ENCODE measurements around the gene SDF2L1.
"Not testable (repeated sequence)": the region's sequence is repeated elsewhere in the genome, so short reads cannot be mapped to it uniquely, and the experiment has no call there.

Gene SDF2L1

DNA sequence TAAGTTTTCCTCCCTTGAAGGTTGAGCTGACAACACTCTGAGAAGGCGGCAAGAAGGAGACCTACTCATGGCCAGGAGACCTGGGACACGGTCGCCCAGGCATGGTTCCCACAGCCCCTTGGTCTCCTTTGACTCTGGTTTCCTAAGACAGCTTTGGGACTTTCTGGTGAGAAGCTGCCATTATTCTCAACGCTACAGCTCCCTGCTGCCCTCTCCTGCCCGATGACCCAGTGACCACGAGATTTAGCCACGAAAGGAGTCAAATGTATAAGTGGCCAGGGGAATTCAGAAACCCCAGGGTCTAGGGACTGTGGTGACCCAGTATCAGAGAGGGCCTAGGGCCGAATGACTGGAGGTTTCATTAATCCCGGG lies 699 bp upstream of the SDF2L1 start:
- Histone ChIP-seq H3K27me3 (ENCODE audit: insufficient read depth, low read length) (no peaks in the 10 kb centered on the region), H2AFZ (ENCODE audit: low read length, unreplicated experiment) (peak overlapping the region; percentile 97), H3K27ac (ENCODE audit: low read depth, low read length) (peak overlapping the region; percentile 12; the same call in 1 of the 2 replicates), H3K79me2 (ENCODE audit: control insufficient read depth, insufficient read depth, low read length, unreplicated experiment) (peaks cover 2% of the 10 kb centered on the region), H3K4me3 (ENCODE audit: low read depth, low read length) (peak overlapping the region; percentile 95), H3K4me1 (ENCODE audit: control insufficient read depth, insufficient read depth, low read length, unreplicated experiment) (no peaks in the 10 kb centered on the region), H3K36me3 (ENCODE audit: insufficient read depth, low read length) (no peaks in the 10 kb centered on the region)

DNA sequence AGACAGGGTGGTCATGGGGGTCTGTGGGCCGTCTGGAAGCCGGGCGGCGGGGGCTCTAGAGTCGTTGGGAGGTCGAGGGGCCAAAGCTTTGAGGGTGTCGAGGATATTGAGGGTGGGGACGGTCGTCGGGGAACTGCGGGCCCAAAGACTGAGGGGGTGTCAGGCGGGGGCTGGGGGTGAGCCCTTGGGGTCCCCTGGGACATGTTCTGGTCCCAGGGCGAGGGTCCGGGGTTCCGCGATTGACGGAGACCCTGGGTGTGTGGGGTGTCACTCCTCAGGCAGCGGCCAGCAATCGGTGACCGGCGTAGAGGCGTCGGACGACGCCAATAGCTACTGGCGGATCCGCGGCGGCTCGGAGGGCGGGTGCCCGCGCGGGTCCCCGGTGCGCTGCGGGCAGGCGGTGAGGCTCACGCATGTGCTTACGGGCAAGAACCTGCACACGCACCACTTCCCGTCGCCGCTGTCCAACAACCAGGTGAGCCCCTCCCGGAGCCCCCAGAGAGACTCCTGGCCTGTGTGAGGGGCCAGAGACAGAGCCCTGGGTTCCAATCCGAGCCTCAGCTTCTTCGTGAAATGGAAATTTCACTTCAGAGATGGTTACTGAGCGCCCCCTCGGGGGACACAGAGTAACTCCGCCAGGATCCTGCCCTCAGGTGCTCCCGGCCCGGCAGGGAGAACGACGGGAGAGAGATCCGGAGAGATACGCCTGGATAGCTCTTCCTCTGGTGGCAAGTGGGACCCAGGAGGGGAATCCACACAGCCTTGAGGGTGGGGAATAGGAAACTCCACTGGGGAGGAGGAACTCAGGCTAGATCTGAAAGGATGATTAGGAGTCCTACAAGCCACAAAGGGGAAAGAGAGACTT lies 714 bp downstream of the SDF2L1 start:
- Histone ChIP-seq H3K36me3 (ENCODE audit: insufficient read depth, low read length) (no peaks in the 10 kb centered on the region), H2AFZ (ENCODE audit: low read length, unreplicated experiment) (peak overlapping the region; percentile 43), H3K27ac (ENCODE audit: low read depth, low read length) (peak overlapping the region; percentile 34; the same call in 1 of the 2 replicates), H3K27me3 (ENCODE audit: insufficient read depth, low read length) (no peaks in the 10 kb centered on the region), H3K79me2 (ENCODE audit: control insufficient read depth, insufficient read depth, low read length, unreplicated experiment) (peaks cover 2% of the 10 kb centered on the region), H3K4me3 (ENCODE audit: low read depth, low read length) (peak overlapping the region; percentile 95), H3K4me1 (ENCODE audit: control insufficient read depth, insufficient read depth, low read length, unreplicated experiment) (no peaks in the 10 kb centered on the region)

DNA sequence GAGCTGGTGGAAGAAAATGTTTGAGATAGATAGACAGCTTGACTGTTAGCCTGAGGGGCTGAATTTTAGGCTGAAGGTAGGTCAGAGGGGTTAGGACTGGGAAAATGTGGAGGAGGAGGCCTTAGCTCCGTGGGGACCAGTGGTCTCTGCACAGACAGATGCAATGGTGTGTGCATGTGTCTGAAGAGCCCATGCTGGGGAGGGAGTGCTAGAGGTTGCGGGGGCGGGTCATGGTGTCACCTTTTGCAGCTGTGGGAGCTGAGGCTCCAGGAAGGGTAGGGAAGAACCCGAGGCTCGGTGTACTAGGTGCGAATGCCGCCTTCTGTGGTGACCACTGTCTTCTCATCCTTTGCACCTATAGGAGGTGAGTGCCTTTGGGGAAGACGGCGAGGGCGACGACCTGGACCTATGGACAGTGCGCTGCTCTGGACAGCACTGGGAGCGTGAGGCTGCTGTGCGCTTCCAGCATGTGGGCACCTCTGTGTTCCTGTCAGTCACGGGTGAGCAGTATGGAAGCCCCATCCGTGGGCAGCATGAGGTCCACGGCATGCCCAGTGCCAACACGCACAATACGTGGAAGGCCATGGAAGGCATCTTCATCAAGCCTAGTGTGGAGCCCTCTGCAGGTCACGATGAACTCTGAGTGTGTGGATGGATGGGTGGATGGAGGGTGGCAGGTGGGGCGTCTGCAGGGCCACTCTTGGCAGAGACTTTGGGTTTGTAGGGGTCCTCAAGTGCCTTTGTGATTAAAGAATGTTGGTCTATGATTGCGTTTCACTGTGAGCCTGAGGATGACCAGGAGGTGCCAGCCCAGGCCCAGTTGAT lies 1.6 kb downstream of the SDF2L1 start:
- no peak overlapping the region for H2AFZ ChIP-seq (ENCODE audit: low read length, unreplicated experiment)
- peaks cover 2% of the 10 kb centered on the region for H3K79me2 ChIP-seq (ENCODE audit: control insufficient read depth, insufficient read depth, low read length, unreplicated experiment)
- H3K4me3 ChIP-seq (ENCODE audit: low read depth, low read length): peak overlapping the region; percentile 95
- no peaks in the 10 kb centered on the region for H3K4me1 ChIP-seq (ENCODE audit: control insufficient read depth, insufficient read depth, low read length, unreplicated experiment)
- H3K36me3 ChIP-seq (ENCODE audit: insufficient read depth, low read length): no peaks in the 10 kb centered on the region
- H3K27me3 ChIP-seq (ENCODE audit: insufficient read depth, low read length): no peaks in the 10 kb centered on the region
- no peak overlapping the region for H3K27ac ChIP-seq (ENCODE audit: low read depth, low read length)

DNA sequence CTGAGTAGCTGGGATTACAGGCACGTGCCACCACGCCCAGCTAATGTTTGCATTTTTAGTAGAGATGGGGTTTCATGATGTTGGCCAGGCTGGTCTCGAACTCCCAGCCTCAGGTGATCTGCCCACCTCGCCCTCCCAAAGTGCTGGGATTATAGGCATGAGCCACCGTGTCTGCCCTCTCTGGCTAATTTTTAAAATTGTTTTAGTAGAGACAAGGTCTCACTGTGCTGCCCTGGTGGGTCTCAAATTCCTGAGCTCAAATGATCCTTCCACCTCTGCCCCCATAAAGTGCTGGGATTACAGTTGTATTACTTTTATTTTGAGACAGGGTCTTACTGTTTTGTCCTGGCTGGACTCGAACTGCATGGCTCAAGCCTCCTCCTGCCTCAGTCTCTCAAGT lies 3.4 kb downstream of the SDF2L1 start:
- H3K4me1 ChIP-seq (ENCODE audit: control insufficient read depth, insufficient read depth, low read length, unreplicated experiment); H3K27me3 ChIP-seq (ENCODE audit: insufficient read depth, low read length); H3K36me3 ChIP-seq (ENCODE audit: insufficient read depth, low read length): not testable (repeated sequence)

DNA sequence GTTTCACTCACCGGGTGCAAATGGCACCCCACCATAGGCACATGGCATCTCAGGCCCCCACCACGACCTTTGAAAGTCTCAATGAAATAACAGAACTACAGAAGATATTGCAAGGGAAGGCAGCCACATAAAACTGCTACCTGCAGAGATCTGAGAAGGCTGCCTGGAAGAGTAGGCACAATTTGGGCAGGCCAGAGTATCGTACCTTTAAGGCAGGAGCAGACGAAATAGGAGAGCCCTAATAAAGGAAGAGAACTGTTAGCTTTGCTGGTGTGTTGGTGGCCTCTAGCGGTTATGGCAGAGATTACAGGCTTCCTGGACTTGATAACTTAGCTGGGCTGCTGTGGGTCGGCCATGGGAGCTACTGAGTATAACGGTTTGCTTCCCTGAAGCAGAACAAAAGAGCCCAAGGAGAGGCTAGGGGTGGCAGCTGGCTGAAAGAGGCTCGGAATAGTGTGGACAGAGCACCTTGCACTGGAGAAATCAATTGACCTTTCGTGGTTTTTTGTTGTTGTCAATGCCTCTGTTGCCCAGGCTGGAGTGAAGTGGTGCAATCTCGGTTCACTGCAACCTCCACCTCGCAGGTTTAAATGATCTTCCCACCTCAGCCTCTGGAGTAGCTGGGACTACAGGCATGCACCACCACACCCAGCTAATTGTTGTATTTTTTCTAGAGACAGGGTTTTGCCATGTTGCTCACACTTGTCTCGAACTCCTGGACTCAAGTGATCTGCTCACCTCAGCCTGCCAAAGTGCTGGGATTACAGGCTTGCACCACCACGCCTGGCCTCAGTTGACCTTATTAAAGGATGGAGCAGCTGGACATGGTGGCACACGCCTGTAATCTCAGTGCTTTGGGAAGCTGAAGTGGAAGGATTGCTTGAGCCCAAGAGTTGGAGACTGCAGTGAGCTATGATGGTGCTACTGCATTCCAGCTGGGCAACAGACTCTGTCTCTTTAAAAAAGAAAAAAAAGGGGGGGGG lies 4.8 kb downstream of the SDF2L1 start:
- H2AFZ ChIP-seq (ENCODE audit: low read length, unreplicated experiment): no peak overlapping the region
- peaks cover 4% of the 10 kb centered on the region for H3K4me1 ChIP-seq (ENCODE audit: control insufficient read depth, insufficient read depth, low read length, unreplicated experiment)

More for the DNA sequence above, 3.4 kb downstream of the SDF2L1 start:
- not testable (repeated sequence) for H3K79me2 ChIP-seq (ENCODE audit: control insufficient read depth, insufficient read depth, low read length, unreplicated experiment); H2AFZ ChIP-seq (ENCODE audit: low read length, unreplicated experiment); H3K27ac ChIP-seq (ENCODE audit: low read depth, low read length); H3K4me3 ChIP-seq (ENCODE audit: low read depth, low read length)

DNA sequence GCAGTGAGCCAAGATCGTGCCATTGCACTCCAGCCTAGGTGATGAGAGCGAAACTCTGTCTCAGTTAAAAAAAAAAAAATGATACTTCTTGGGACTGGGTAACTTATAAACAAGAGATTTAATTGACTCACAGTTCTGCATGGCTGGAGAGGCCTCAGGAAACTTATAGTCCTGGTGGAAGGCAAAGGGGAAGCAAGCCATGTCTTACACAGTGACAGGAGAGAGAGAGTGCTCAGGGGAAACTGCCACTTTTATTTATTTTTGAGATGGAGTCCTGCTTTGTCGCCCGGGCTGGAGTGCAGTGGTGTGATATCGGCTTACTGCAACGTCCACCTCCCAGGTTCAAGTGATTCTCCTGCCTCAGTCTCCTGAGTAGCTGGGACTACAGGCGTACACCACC lies 8.2 kb downstream of the SDF2L1 start:
- H3K36me3 ChIP-seq (ENCODE audit: insufficient read depth, low read length): no peaks in the 10 kb centered on the region
- H2AFZ ChIP-seq (ENCODE audit: low read length, unreplicated experiment): no peak overlapping the region
- no peaks in the 10 kb centered on the region for H3K27me3 ChIP-seq (ENCODE audit: insufficient read depth, low read length)
- H3K4me1 ChIP-seq (ENCODE audit: control insufficient read depth, insufficient read depth, low read length, unreplicated experiment): peaks cover 8% of the 10 kb centered on the region
- H3K4me3 ChIP-seq (ENCODE audit: low read depth, low read length): no peak overlapping the region
- no peaks in the 10 kb centered on the region for H3K79me2 ChIP-seq (ENCODE audit: control insufficient read depth, insufficient read depth, low read length, unreplicated experiment)
- H3K27ac ChIP-seq (ENCODE audit: low read depth, low read length): no peak overlapping the region

More for the DNA sequence above, 4.8 kb downstream of the SDF2L1 start:
- no peaks in the 10 kb centered on the region for H3K27me3 ChIP-seq (ENCODE audit: insufficient read depth, low read length)
- no peak overlapping the region for H3K27ac ChIP-seq (ENCODE audit: low read depth, low read length)
- peaks cover 2% of the 10 kb centered on the region for H3K79me2 ChIP-seq (ENCODE audit: control insufficient read depth, insufficient read depth, low read length, unreplicated experiment)
- no peaks in the 10 kb centered on the region for H3K36me3 ChIP-seq (ENCODE audit: insufficient read depth, low read length)
- no peak overlapping the region for H3K4me3 ChIP-seq (ENCODE audit: low read depth, low read length)

DNA sequence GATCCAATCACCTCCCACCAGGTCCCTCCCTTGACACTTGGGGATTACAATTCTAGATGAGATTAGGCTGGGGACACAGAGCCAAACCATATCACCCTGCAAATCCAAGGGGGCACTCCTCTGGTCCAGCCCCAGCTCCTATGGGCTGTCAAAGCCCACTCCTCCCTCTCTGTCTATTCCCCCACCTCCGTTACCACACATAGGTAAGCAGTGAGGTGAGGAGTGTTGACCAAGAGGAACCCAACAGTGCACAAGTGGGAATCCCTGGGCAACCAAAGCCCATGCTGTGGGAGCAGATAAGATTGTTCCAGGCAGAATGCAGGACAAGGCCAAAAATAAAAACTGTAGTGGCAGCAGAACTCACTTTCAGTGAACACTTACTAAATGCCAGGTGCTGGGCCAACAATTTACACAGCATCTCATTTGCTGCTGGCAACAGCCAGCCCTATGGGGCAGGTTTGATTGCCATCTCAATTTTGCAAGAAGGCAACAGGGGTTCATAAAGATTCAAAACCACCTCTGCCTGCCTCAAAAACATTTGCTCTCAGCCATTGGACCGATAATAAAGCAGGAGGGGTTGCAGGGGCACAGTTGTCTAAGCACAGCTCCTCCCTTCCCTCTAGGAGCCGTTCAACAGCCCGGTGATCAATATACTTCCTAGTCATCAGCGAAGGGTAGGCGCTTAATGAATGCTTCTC lies 8.9 kb downstream of the SDF2L1 start:
- peaks cover 8% of the 10 kb centered on the region for H3K4me1 ChIP-seq (ENCODE audit: control insufficient read depth, insufficient read depth, low read length, unreplicated experiment)
- H3K36me3 ChIP-seq (ENCODE audit: insufficient read depth, low read length): no peaks in the 10 kb centered on the region
- H2AFZ ChIP-seq (ENCODE audit: low read length, unreplicated experiment): peak overlapping the region; percentile 55
- H3K27me3 ChIP-seq (ENCODE audit: insufficient read depth, low read length): no peaks in the 10 kb centered on the region
- H3K4me3 ChIP-seq (ENCODE audit: low read depth, low read length): peak overlapping the region; percentile 85
- no peak overlapping the region for H3K27ac ChIP-seq (ENCODE audit: low read depth, low read length)
- no peaks in the 10 kb centered on the region for H3K79me2 ChIP-seq (ENCODE audit: control insufficient read depth, insufficient read depth, low read length, unreplicated experiment)

DNA sequence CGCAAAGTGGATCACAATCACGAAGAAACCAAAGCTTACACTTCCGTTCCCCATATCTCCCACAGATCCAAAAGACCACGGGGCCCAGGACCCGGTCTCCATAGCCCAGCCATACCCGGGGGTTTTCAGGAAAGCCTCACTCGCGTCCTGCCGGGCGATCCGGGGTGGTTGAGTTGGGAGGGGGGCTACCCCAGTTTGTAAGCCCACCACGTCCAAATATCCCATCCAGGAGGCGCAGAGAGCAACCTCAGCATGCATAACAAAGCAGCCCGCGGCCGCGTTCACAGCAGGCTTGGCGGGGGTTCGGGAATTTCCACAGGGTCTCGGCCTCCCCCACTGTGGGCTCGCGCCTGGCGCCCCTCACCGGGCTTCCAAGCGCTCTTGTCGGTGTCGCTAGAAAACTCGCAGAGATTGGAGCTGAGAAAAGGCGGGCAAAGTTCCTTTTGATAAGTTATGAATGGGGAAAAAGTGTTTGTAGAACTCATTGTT lies 9.5 kb downstream of the SDF2L1 start:
- H3K27ac ChIP-seq (ENCODE audit: low read depth, low read length): peak overlapping the region; percentile 16; the same call in 1 of the 2 replicates

DNA sequence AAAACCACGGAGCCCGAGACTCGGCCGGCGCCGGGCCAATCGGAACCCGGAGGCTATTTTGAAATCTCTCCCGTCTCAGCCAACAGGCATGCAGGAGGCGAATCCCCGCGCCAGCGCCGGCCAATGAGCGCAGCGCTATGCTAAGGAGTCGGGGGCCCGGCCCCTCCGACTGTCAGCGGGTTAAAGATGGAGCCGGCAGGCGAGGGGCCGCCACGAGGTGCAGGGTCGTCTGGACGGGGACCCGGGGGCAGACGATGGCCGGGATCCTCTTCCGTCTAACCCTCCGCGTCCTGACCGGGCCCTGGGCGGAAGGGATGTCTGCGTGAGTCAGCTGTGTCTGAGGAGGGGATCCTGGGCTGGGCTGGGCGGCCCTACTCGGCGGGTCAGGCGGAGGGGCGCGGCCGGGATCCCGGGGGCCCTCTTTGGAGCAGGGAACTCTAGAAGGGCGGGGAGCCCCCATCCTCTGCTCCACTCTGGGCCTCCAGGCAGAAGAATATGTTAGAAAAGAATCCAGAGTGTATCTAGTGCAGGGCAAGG lies 10.0 kb downstream of the SDF2L1 start:
- Histone ChIP-seq H3K36me3 (ENCODE audit: insufficient read depth, low read length) (no peaks in the 10 kb centered on the region), H3K4me1 (ENCODE audit: control insufficient read depth, insufficient read depth, low read length, unreplicated experiment) (peaks cover 8% of the 10 kb centered on the region), H3K27ac (ENCODE audit: low read depth, low read length) (no peak overlapping the region), H2AFZ (ENCODE audit: low read length, unreplicated experiment) (peak overlapping the region; percentile 55), H3K79me2 (ENCODE audit: control insufficient read depth, insufficient read depth, low read length, unreplicated experiment) (no peaks in the 10 kb centered on the region), H3K27me3 (ENCODE audit: insufficient read depth, low read length) (no peaks in the 10 kb centered on the region), H3K4me3 (ENCODE audit: low read depth, low read length) (peak overlapping the region; percentile 85)

More for the DNA sequence above, 9.5 kb downstream of the SDF2L1 start:
- no peaks in the 10 kb centered on the region for H3K36me3 ChIP-seq (ENCODE audit: insufficient read depth, low read length)
- H3K27me3 ChIP-seq (ENCODE audit: insufficient read depth, low read length): no peaks in the 10 kb centered on the region
- no peaks in the 10 kb centered on the region for H3K79me2 ChIP-seq (ENCODE audit: control insufficient read depth, insufficient read depth, low read length, unreplicated experiment)
- peak overlapping the region; percentile 85 for H3K4me3 ChIP-seq (ENCODE audit: low read depth, low read length)
- H3K4me1 ChIP-seq (ENCODE audit: control insufficient read depth, insufficient read depth, low read length, unreplicated experiment): peaks cover 8% of the 10 kb centered on the region
- H2AFZ ChIP-seq (ENCODE audit: low read length, unreplicated experiment): peak overlapping the region; percentile 55
